GM21367 (cell line): Measurements from ENCODE around the gene CBFA2T3.
"Not testable (repeated sequence)": the region's sequence is repeated elsewhere in the genome, so short reads cannot be mapped to it uniquely, and the experiment has no call there.

Experiments
- ATAC-seq: cut with Tn5 transposase; IDR thresholded peaks from one replicate; pipeline ENCODE4 v1.9.1; 2021; ENCODE audit not compliant: unreplicated experiment

Gene CBFA2T3

DNA sequence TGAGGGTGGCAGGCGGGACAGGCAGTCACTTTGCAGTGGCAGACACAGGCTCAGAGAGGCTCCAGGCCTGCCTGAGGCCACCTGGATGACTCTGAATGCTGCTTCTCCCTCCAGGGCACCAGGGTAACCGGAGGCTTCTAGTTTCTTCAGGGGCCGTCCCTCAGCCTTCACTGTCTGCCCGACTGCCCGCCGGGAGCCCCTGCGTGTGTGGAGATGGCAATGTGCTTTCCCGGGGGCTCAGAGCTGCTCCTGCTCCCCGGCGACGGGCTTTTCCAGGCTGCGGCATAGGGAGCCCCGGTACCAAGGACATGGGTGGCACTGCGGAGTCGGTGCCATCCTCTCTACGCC lies 51.5 kb downstream of the CBFA2T3 start:
- ATAC-seq, result no peak

DNA sequence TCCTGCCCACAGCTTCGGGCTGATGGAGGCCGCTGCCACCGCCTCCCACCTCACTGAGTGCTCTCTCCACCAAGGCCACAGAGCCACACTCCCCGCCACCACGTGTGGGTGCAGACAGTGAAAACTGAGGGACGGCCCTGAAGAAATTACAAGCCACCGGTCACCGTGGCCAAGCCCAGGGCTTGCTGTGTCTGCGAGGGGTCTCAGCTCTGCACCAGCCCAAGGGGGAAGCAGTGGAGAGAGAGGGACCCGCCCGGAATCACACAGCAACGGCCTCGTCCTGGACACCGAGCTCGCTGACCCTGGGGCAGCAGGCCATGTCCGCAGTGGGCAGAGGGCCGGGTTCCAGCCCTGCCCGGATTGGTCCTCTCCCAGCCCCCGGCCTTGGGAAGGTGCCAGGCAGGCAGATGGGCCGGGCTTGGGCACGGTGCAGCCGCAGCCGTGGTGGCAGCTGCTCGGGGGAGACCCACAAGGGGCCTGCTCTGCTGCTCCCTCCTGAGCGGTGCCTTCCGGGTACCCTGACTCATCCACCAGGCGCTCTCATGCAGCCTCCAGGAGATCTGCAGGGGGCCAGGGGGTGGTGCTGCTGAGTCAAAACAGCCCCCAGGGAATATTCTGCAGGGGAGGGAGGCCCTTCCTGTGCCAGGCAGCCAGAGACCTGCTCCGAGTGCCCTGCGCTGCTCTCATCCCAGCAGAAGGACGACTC lies 52.0 kb downstream of the CBFA2T3 start:
- no peak for ATAC-seq

DNA sequence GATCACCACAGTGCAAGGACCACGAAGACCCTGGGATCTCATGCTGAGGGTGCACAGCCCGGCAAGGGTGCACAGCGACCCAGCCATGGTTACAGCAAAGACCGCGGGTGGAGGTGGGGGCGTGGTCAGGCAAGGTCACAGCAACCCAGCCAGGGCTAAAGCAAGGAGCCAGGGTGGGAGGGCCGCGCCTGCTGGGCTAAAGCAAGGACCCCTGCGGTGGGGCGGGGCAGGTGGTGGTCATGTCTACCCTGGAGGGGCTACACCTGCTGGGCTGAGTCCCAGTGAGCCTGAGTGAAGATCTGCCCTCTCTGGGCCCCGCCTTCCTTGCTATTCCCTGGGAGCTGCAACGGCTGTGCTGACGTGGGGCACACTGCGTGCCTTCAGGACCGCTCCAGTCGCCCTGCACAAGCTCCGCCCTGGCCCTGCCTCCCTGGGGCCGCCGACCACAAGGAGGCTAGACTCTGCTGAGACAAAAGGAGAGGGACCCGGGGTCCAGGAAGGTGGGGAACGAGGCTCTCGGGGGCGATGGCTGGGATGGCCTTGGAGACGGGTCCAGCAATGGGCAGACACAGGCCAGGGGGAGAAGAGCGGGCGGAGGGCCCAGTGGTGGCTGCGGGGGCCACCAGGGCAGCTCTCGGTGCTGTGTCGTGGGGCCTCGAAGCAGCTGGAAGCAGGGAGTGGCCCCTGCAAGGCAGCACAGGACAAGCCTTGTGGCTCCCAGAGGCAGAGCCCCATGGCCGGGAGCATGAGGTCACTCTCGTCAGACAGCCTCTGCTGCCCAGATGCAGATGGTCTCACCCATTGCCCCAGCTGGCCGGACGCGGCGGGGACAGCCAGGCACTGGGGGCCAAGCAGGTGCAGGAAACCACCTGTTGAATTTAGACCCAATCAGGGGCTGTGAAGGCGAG lies 52.8 kb downstream of the CBFA2T3 start:
- ATAC-seq, result no peak

DNA sequence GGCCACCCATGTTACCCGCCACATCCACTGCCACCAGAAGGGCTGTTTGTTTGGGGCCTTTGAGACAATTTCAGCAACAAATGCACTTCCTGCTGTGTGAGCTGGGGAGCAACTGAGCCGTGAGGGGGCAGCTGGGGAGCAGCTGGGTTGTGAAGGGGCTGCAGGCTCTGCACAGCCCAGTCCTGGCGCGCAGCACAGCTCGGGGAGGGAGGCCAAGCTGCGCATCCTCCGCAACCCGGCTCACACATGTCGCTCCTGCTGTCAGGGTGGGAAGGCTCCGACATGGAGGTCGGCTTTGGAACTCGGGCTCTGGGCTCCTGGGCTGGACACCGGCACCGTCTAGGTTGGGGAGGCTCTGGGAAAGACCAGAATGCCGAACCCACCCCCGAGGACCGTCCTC lies 53.6 kb downstream of the CBFA2T3 start:
- ATAC-seq, result no peak

GRCh38 chr16:88922826-88923410 lies 54.1 kb downstream of the CBFA2T3 start:
- no peak for ATAC-seq

- no peak for ATAC-seq
Observed at GRCh38 chr16:88922114-88922825, 54.7 kb downstream of the CBFA2T3 start.

DNA sequence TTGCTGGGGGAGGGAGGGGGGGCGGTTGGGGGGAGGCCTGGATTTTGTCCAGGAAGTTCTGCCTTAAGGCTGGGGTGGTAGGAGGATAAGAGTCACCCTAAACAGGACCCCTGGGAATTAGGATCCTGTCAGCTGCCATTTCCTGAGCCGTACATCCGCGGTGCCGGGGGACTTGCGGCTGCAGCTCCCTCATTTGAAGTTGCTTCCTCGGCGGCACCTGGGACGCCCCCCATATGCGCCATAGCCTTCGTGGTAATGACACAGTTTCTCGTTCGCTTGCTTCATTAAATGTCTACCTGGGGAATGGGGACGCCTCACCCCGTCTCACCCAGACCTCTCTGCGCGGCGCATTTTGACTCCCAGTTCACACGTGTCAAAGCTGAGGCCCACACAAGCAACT lies 55.4 kb downstream of the CBFA2T3 start:
- no peak for ATAC-seq

- ATAC-seq, result no peak
Observed at GRCh38 chr16:88920618-88921590, 56.1 kb downstream of the CBFA2T3 start.

DNA sequence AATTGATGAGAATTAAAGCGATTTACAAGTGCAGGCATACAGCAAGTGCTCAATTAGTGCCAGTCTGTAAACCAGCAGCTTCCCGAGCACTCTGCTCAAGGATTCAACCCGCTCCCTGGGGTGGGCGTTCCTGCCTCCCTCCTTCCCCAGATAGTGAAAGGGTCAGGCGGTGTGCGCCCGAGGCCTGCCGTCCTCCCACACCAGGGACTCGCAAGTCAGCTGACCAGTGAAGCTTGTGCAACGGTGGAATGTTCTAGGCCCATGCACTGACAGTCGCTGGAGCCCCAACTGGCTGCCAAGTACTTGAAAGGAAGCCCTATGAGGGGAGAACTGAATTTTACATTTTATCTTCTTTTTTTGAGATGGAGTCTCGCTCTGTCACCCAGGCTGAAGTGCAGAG lies 57.1 kb downstream of the CBFA2T3 start:
- no peak for ATAC-seq

GRCh38 chr16:88918896-88919295 lies 58.1 kb downstream of the CBFA2T3 start:
- ATAC-seq, result not testable (repeated sequence)

GRCh38 chr16:88917915-88918627 lies 58.9 kb downstream of the CBFA2T3 start:
- no peak for ATAC-seq

- ATAC-seq, result no peak
Observed at GRCh38 chr16:88917146-88917914, 59.7 kb downstream of the CBFA2T3 start.

- no peak for ATAC-seq
Observed at GRCh38 chr16:88915639-88916327, 61.2 kb downstream of the CBFA2T3 start.

DNA sequence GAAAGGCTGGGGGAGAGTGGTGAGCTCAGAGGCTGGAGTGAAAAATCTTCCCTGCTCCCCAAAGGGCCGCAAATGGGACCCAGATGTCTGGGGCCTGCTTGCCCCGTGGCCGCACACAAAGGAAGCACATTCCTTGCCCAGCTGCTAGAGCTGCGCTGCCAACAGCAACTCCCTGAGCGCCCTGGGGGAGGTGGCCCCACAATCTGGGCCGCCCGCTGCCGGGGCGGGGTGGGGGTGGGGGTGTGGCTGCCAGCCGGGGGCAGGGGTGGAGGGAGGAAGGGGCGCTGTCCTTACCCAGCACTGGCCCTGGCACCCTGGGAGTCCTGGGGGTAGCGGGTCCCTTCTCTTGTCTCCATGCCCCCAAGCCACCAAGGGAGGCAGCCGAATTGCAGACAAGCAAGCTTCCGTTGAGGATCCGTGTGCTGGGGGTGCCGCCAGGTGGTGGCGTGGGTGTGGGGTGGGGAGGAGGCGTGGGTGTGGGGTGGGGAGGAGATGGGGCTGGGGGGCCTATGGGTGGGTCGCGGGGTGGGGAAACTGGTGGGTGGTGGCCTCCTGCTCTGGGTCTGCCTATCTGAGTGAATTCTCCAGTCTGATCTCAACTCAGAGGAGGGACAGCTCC lies 62.1 kb downstream of the CBFA2T3 start:
- no peak for ATAC-seq

DNA sequence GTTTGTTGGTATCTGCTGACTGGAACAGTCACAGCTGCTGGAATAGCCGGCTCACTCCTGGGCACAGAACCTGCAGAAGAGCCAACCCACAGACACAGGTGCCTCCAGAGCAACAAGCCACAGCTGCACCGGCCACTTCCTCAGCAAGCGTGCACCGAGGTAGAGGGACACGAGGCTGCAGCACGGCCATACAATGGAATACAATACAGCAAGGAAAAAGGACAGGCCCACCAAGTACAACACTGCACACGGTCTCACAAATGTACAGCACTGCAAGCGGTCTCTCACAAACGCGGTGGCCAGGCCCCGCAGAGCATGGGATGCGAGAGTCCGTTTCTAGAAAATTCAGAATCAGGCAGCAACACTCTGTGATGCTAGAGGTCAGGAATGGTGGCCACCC lies 63.1 kb downstream of the CBFA2T3 start:
- ATAC-seq, result no peak

DNA sequence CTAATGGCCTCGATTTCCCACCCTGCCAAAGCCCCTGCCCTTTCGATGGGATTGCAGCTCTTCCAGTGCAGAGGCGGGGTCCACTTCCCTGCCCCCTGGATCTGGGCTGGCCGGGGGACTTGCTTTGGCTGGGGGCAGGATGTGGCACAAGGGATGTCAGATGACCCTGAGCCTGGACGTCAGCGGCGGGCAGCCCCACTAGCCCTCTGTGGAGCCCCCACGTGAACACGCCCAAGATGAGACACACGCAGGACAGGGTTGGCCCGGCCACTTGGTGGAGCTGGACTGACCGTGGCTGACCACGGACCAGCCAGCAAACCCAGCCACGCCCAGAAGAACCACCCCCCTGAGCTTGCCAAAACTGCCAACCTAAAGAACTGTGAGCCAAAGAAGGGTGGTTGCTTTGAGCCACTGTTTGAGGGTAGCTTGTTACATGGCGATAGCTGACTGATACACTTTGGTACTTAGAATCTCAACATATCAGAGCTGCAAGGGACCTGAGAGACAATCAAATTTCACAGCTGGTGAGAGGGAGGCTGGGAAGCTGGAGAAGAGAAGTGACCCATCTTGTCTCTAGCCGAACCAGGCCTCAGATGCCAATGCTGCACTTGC lies 63.9 kb downstream of the CBFA2T3 start:
- ATAC-seq, result no peak

DNA sequence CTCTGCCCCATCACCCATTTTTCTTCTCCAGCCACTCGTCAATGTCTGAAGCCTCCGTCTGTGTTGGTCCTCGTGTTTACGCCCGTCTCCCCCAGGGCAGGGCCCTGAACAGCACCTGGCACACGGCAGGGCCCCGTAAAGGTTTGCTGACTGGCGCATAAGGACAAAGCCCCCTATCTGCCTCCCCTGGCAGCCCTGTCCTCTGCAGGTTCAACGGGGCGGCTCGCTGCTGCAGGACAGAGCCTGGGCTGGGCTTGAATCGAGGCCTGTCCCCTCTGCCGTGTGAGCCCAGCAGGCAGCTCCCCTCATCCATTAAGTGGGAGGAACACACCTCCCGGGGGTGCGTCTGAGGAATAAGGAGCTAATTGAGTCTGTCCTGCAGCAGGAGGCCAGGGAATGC lies 64.5 kb downstream of the CBFA2T3 start:
- no peak for ATAC-seq
